ENCODE results near the gene KDM5B. TPM values are rescaled to one million over a fixed set of nuclear protein-coding genes. Genes with fewer than 3 reads are reported as not detected.
"Not testable (repeated sequence)": the region's sequence is repeated elsewhere in the genome, so short reads cannot be mapped to it uniquely, and the experiment has no call there.

Gene KDM5B
- total RNA-seq, 4 donors from 2014 or later = 50.5 to 104 (median 71.7) TPM

- Histone ChIP-seq H3K9me3 (no peaks in the 10 kb centered on the region), H3K36me3 (no peaks in the 10 kb centered on the region), H3K27me3 (peaks cover 5% of the 10 kb centered on the region), H3K27ac (no peak overlapping the region), H3K4me3 (no peak overlapping the region), H3K4me1 (peaks cover 0 to 9% (median 0%) of the 10 kb centered on the region in 4 donors)
- in situ Hi-C loops (cut with MboI; ENCODE audit: low pct_ligation_motif_present in 1 of 4, low pct_unique_long_range_greater_than_20kb in 1 of 4, low sequenced_read_pairs in 3 of 4) (loop anchor here (10.0 to 25.0 kb wide), 3 partner anchors 229 to 529 kb away; partner anchors contain the start of gene LGR6 (in 4 of the 4)), intact Hi-C loops (cut with DNase I; ENCODE audit: low total_unique reads) (loop anchor here (5.0 kb wide), 2 partner anchors 374 to 529 kb away; partner anchors contain the start of gene UBE2T)
- DNase-seq = no peak
- no peak for TF ChIP-seq POLR2AphosphoS5 (IDR thresholded peaks at IDR 0.05)
- TF ChIP-seq, protein P1, sequence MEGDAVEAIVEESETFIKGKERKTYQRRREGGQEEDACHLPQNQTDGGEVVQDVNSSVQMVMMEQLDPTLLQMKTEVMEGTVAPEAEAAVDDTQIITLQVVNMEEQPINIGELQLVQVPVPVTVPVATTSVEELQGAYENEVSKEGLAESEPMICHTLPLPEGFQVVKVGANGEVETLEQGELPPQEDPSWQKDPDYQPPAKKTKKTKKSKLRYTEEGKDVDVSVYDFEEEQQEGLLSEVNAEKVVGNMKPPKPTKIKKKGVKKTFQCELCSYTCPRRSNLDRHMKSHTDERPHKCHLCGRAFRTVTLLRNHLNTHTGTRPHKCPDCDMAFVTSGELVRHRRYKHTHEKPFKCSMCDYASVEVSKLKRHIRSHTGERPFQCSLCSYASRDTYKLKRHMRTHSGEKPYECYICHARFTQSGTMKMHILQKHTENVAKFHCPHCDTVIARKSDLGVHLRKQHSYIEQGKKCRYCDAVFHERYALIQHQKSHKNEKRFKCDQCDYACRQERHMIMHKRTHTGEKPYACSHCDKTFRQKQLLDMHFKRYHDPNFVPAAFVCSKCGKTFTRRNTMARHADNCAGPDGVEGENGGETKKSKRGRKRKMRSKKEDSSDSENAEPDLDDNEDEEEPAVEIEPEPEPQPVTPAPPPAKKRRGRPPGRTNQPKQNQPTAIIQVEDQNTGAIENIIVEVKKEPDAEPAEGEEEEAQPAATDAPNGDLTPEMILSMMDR (IDR thresholded peaks at IDR 0.05) = no peak
- TF ChIP-seq POLR2A (IDR thresholded peaks at IDR 0.05) = no peak
- TF ChIP-seq EP300 (IDR thresholded peaks at IDR 0.05; ENCODE audit: low read depth) = no peak
- 85% methylated on average over 2 of the region's 2 CpGs; no CpG with 5 or more reads in 1 of the 2 donors for WGBS, 2 donors (ENCODE audit: low coverage in 1 of 2)
Observed at GRCh38 chr1:202716654-202717053, 91.6 kb downstream of the KDM5B start.

- H3K9me3 ChIP-seq; H3K27ac ChIP-seq; H3K36me3 ChIP-seq; intact Hi-C loops (cut with DNase I; ENCODE audit: low total_unique reads); H3K4me3 ChIP-seq; DNase-seq: not testable (repeated sequence)
- 85 to 100% methylated on average over 1 of the region's 1 CpG for WGBS, 2 donors (ENCODE audit: low coverage in 1 of 2)
- in situ Hi-C loops (cut with MboI; ENCODE audit: low pct_ligation_motif_present in 1 of 4, low pct_unique_long_range_greater_than_20kb in 1 of 4, low sequenced_read_pairs in 3 of 4) = loop anchor here (10.0 to 25.0 kb wide), 3 partner anchors 227 to 527 kb away; partner anchors contain the start of gene LGR6 (in 4 of the 4)
- H3K4me1 ChIP-seq = peaks cover 11 to 18% (median 14%) of the 10 kb centered on the region in 4 donors
- peaks cover 28% of the 10 kb centered on the region for H3K27me3 ChIP-seq
Observed at GRCh38 chr1:202714202-202714601, 94.0 kb downstream of the KDM5B start.

- in situ Hi-C loops (cut with MboI; ENCODE audit: low pct_ligation_motif_present in 1 of 4, low pct_unique_long_range_greater_than_20kb in 1 of 4, low sequenced_read_pairs in 3 of 4) = loop anchor here (10.0 to 25.0 kb wide), 3 partner anchors 226 to 526 kb away; partner anchors contain the start of gene LGR6 (in 4 of the 4)
- DNase-seq = no peak
- H3K4me1 ChIP-seq = peaks cover 11 to 18% (median 14%) of the 10 kb centered on the region in 4 donors
- TF ChIP-seq POLR2A (IDR thresholded peaks at IDR 0.05) (no peak), EP300 (IDR thresholded peaks at IDR 0.05; ENCODE audit: low read depth) (no peak)
- no peaks in the 10 kb centered on the region for H3K9me3 ChIP-seq
- H3K4me3 ChIP-seq = no peak overlapping the region
- peaks cover 39% of the 10 kb centered on the region for H3K27me3 ChIP-seq
- WGBS, 2 donors (ENCODE audit: low coverage in 1 of 2) = 27 to 40% methylated on average over 3 to 4 of the region's 4 CpGs
- intact Hi-C loops (cut with DNase I; ENCODE audit: low total_unique reads) = no loop called here
- no peak overlapping the region for H3K27ac ChIP-seq
- H3K36me3 ChIP-seq = no peaks in the 10 kb centered on the region
Observed at GRCh38 chr1:202713110-202713509, 95.1 kb downstream of the KDM5B start.

- TF ChIP-seq, protein P1 (IDR thresholded peaks at IDR 0.05) = no peak
- TF ChIP-seq POLR2A (IDR thresholded peaks at IDR 0.05) (no peak), EP300 (IDR thresholded peaks at IDR 0.05; ENCODE audit: low read depth) (no peak), POLR2AphosphoS5 (IDR thresholded peaks at IDR 0.05) (no peak)
- 79% methylated on average over 9 of the region's 9 CpGs; no CpG with 5 or more reads in 1 of the 2 donors for WGBS, 2 donors (ENCODE audit: low coverage in 1 of 2)
- Histone ChIP-seq H3K27ac (no peak overlapping the region), H3K27me3 (peaks cover 50% of the 10 kb centered on the region), H3K4me1 (peaks cover 11 to 18% (median 14%) of the 10 kb centered on the region in 4 donors), H3K9me3 (no peaks in the 10 kb centered on the region), H3K36me3 (no peaks in the 10 kb centered on the region), H3K4me3 (no peak overlapping the region)
- intact Hi-C loops (cut with DNase I; ENCODE audit: low total_unique reads) (no loop called here), in situ Hi-C loops (cut with MboI; ENCODE audit: low pct_ligation_motif_present in 1 of 4, low pct_unique_long_range_greater_than_20kb in 1 of 4, low sequenced_read_pairs in 3 of 4) (loop anchor here (10.0 to 25.0 kb wide), 3 partner anchors 225 to 525 kb away; partner anchors contain the start of gene LGR6 (in 4 of the 4))
- DNase-seq = no peak
Observed at GRCh38 chr1:202711949-202712635, 96.1 kb downstream of the KDM5B start.

All from transverse colon (tissue), 4 donors.